ENCODE results near the gene NEK4.

NEK4 gene

GRCh38 chr3:52693071-52693470 lies 77.7 kb downstream of the NEK4 start:
- Histone ChIP-seq H3K4me3 (ENCODE audit: low read depth, low read length) (no peak overlapping the region), H3K36me3 (peaks cover 98% of the 10 kb centered on the region), H3K27me3 (ENCODE audit: insufficient read depth, low read depth, severe bottlenecking) (no peaks in the 10 kb centered on the region), H3K9me3 (ENCODE audit: severe bottlenecking) (no peaks in the 10 kb centered on the region), H3K27ac (no peak overlapping the region)
- no peak for DNase-seq
- TF ChIP-seq CTCF (IDR thresholded peaks at IDR 0.05; ENCODE audit: low read depth, low read length) = no peak

GRCh38 chr3:52690560-52690959 lies 80.2 kb downstream of the NEK4 start:
- no peak for DNase-seq
- Histone ChIP-seq H3K4me3 (ENCODE audit: low read depth, low read length) (no peak overlapping the region), H3K9me3 (ENCODE audit: severe bottlenecking) (no peaks in the 10 kb centered on the region), H3K27me3 (ENCODE audit: insufficient read depth, low read depth, severe bottlenecking) (no peaks in the 10 kb centered on the region), H3K36me3 (peaks cover 90% of the 10 kb centered on the region), H3K27ac (no peak overlapping the region)
- no peak for TF ChIP-seq CTCF (IDR thresholded peaks at IDR 0.05; ENCODE audit: low read depth, low read length)

- DNase-seq = no peak
- H3K36me3 ChIP-seq = peaks cover 77% of the 10 kb centered on the region
- no peaks in the 10 kb centered on the region for H3K27me3 ChIP-seq (ENCODE audit: insufficient read depth, low read depth, severe bottlenecking)
- no peaks in the 10 kb centered on the region for H3K9me3 ChIP-seq (ENCODE audit: severe bottlenecking)
- no peak overlapping the region for H3K4me3 ChIP-seq (ENCODE audit: low read depth, low read length)
- no peak for TF ChIP-seq CTCF (IDR thresholded peaks at IDR 0.05; ENCODE audit: low read depth, low read length)
- H3K27ac ChIP-seq = no peak overlapping the region
These were observed 81.6 kb downstream of the NEK4 start for GRCh38 chr3:52689151-52689550.

GRCh38 chr3:52688266-52688665 lies 82.5 kb downstream of the NEK4 start:
- H3K9me3 ChIP-seq (ENCODE audit: severe bottlenecking) = no peaks in the 10 kb centered on the region
- DNase-seq = no peak
- TF ChIP-seq CTCF (IDR thresholded peaks at IDR 0.05; ENCODE audit: low read depth, low read length) = no peak
- H3K27ac ChIP-seq = no peak overlapping the region; the same call in 1 of the 2 replicates
- H3K36me3 ChIP-seq = peaks cover 69% of the 10 kb centered on the region
- no peaks in the 10 kb centered on the region for H3K27me3 ChIP-seq (ENCODE audit: insufficient read depth, low read depth, severe bottlenecking)
- no peak overlapping the region for H3K4me3 ChIP-seq (ENCODE audit: low read depth, low read length)

- Histone ChIP-seq H3K4me3 (ENCODE audit: low read depth, low read length) (peak within 1 kb of the TSS; percentile 90), H3K36me3 (peaks cover 58% of the 10 kb centered on the region), H3K27ac (peak within 1 kb of the TSS; percentile 95), H3K27me3 (ENCODE audit: insufficient read depth, low read depth, severe bottlenecking) (no peaks in the 10 kb centered on the region), H3K9me3 (ENCODE audit: severe bottlenecking) (no peaks in the 10 kb centered on the region)
- TF ChIP-seq CTCF (IDR thresholded peaks at IDR 0.05; ENCODE audit: low read depth, low read length) = no peak
- peak; percentile 93 for DNase-seq
These were observed 84.7 kb downstream of the NEK4 start, which contains the start of the genes GNL3 and PBRM1 for GRCh38 chr3:52685709-52686691. Gene GNL3 (plus strand): TSS chr3:52686032. CDS start chr3:52686093, 61 bp downstream. Gene PBRM1 (minus strand): TSS chr3:52685913.

Data from WERI-Rb-1 (cell line).